H9 (cell line): ENCODE measurements around the gene WDR7. TPM values are rescaled to one million over a fixed set of nuclear protein-coding genes. Genes with fewer than 3 reads are reported as not detected.

Experiments
- DNase-seq: peaks from one replicate; pipeline ENCODE4 v3.0.0-alpha.2; 2017
- H2AFZ ChIP-seq: one replicate; pipeline ENCODE4 v1.6.1; 2013; ENCODE audit warnings: mild to moderate bottlenecking, low read length, control low read depth, moderate library complexity
- H2AK5ac ChIP-seq: 2 replicates; pipeline ENCODE4 v1.6.1; 2013; ENCODE audit warnings: low read length, control low read depth, mixed read lengths; ENCODE audit not compliant: insufficient read length
- H2BK120ac ChIP-seq: one replicate; pipeline ENCODE4 v1.6.1; 2013; ENCODE audit warnings: low read depth, mild to moderate bottlenecking, low read length, control low read depth, inconsistent platforms; ENCODE audit not compliant: poor library complexity, severe bottlenecking
- H2BK12ac ChIP-seq: 2 replicates; pipeline ENCODE4 v1.6.1; 2013; ENCODE audit warnings: low read length, control low read depth, mixed read lengths, low read depth; ENCODE audit not compliant: insufficient read length
- H2BK15ac ChIP-seq: 2 replicates; pipeline ENCODE4 v1.6.1; 2013; ENCODE audit warnings: low read depth, low read length, control low read depth
- H2BK20ac ChIP-seq: one replicate; pipeline ENCODE4 v1.6.1; 2013; ENCODE audit warnings: low read depth, mild to moderate bottlenecking, low read length, control low read depth, inconsistent platforms; ENCODE audit not compliant: poor library complexity, severe bottlenecking
- H2BK5ac ChIP-seq: 2 replicates; pipeline ENCODE4 v1.6.1; 2013; ENCODE audit warnings: low read length, control low read depth, mixed read lengths; ENCODE audit not compliant: insufficient read length
- H3K14ac ChIP-seq: 2 replicates; pipeline ENCODE4 v1.6.1; 2013; ENCODE audit warnings: low read length, control low read depth; ENCODE audit not compliant: insufficient read depth
- H3K18ac ChIP-seq: 2 replicates; pipeline ENCODE4 v1.6.1; 2013; ENCODE audit warnings: low read depth, mild to moderate bottlenecking, mixed read lengths, low read length, control low read depth; ENCODE audit not compliant: insufficient read length
- H3K23ac ChIP-seq: 2 replicates; pipeline ENCODE4 v1.6.1; 2013; ENCODE audit warnings: low read length, control low read depth, mixed read lengths, low read depth; ENCODE audit not compliant: insufficient read length
- H3K23me2 ChIP-seq: 2 replicates; pipeline ENCODE4 v1.6.1; 2013; ENCODE audit warnings: low read depth, mild to moderate bottlenecking, mixed read lengths, low read length, control low read depth; ENCODE audit not compliant: insufficient read length, poor library complexity, severe bottlenecking
- H3K27ac ChIP-seq: 2 replicates; pipeline ENCODE4 v1.5.1; 2013; ENCODE audit warnings: low read length, control low read depth, mixed read lengths, low read depth; ENCODE audit not compliant: insufficient read length
- H3K27me3 ChIP-seq: 2 replicates; pipeline ENCODE4 v1.6.1; 2013; ENCODE audit warnings: low read length, control low read depth, inconsistent platforms; ENCODE audit not compliant: insufficient read depth
- H3K4ac ChIP-seq: 2 replicates; pipeline ENCODE4 v1.6.1; 2013; ENCODE audit warnings: low read depth, mild to moderate bottlenecking, control low read depth, inconsistent platforms, low read length, moderate library complexity
- H3K4me1 ChIP-seq: 2 replicates; pipeline ENCODE4 v1.6.1; 2013; ENCODE audit warnings: low read length, control low read depth, inconsistent platforms; ENCODE audit not compliant: insufficient read depth
- H3K4me2 ChIP-seq: 2 replicates; pipeline ENCODE4 v1.6.1; 2013; ENCODE audit warnings: low read length, control low read depth, mixed read lengths; ENCODE audit not compliant: insufficient read length, insufficient read depth
- H3K56ac ChIP-seq: 2 replicates; pipeline ENCODE4 v1.6.1; 2013; ENCODE audit warnings: low read depth, mild to moderate bottlenecking, mixed read lengths, low read length, control low read depth; ENCODE audit not compliant: insufficient read length
- H3K79me1 ChIP-seq: 2 replicates; pipeline ENCODE4 v1.6.1; 2013; ENCODE audit warnings: low read depth, mild to moderate bottlenecking, moderate library complexity, low read length, control low read depth, inconsistent platforms; ENCODE audit not compliant: insufficient read depth, poor library complexity, severe bottlenecking
- H3K79me2 ChIP-seq: 2 replicates; pipeline ENCODE4 v1.6.1; 2013; ENCODE audit warnings: low read length, control low read depth, inconsistent platforms; ENCODE audit not compliant: insufficient read depth
- H3K9ac ChIP-seq: 2 replicates; pipeline ENCODE4 v1.6.1; 2013; ENCODE audit warnings: low read length, control low read depth, mixed read lengths; ENCODE audit not compliant: insufficient read length; ENCODE audit errors: extremely low read depth
- H3K9me3 ChIP-seq: one replicate; pipeline ENCODE4 v1.6.1; 2013; ENCODE audit warnings: low read depth, low read length, inconsistent platforms; ENCODE audit not compliant: control insufficient read depth
- H3T11ph ChIP-seq: one replicate; pipeline ENCODE4 v1.6.1; 2013; ENCODE audit warnings: mild to moderate bottlenecking, low read length, control low read depth, inconsistent platforms
- H4K20me1 ChIP-seq: one replicate; pipeline ENCODE4 v1.6.1; 2013; ENCODE audit not compliant: control insufficient read depth, insufficient read length, insufficient read depth
- H4K5ac ChIP-seq: 2 replicates; pipeline ENCODE4 v1.6.1; 2013; ENCODE audit warnings: low read depth, mild to moderate bottlenecking, mixed read lengths, low read length, control low read depth; ENCODE audit not compliant: insufficient read length
- H4K8ac ChIP-seq: replicated peaks from 2 replicates; pipeline ENCODE4 v1.6.1; 2013; ENCODE audit warnings: low read length, control low read depth, mixed read lengths, low read depth; ENCODE audit not compliant: insufficient read length
- H4K91ac ChIP-seq: 2 replicates; pipeline ENCODE4 v1.6.1; 2013; ENCODE audit warnings: low read depth, mild to moderate bottlenecking, moderate library complexity, mixed read lengths, low read length, control low read depth; ENCODE audit not compliant: insufficient read length
- H3K27ac Mint-ChIP-seq, 3 experiments: 2 replicates in 2 of 3; 3 replicates in 1 of 3; pipeline ENCODE4 v1.8.0; 2020 to 2021; ENCODE audit warnings: mixed read lengths in 3 of 3, mild to moderate bottlenecking in 1 of 3, moderate library complexity in 1 of 3
- H3K27me3 Mint-ChIP-seq: 2 replicates; pipeline ENCODE4 v1.8.0; 2021; ENCODE audit warnings: low read depth, mild to moderate bottlenecking, moderate library complexity, mixed read lengths
- H3K36me3 Mint-ChIP-seq, 3 experiments: 2 replicates in 2 of 3; 3 replicates in 1 of 3; pipeline ENCODE4 v1.8.0; 2020 to 2021; ENCODE audit warnings: low read depth in 3 of 3, mixed read lengths in 3 of 3; ENCODE audit not compliant: insufficient read depth in 1 of 3
- H3K4me1 Mint-ChIP-seq, 2 experiments: 2 replicates each; pipeline ENCODE4 v1.8.0; 2020; ENCODE audit warnings: mixed read lengths in 2 of 2
- H3K4me3 Mint-ChIP-seq, 2 experiments: 2 replicates in 1 of 2; 3 replicates in 1 of 2; pipeline ENCODE4 v1.8.0; 2020 to 2021; ENCODE audit warnings: mild to moderate bottlenecking in 2 of 2, mixed read lengths in 2 of 2, moderate library complexity in 1 of 2
- H3K9me3 Mint-ChIP-seq, 2 experiments: 2 replicates in 1 of 2; 3 replicates in 1 of 2; pipeline ENCODE4 v1.8.0; 2020; ENCODE audit warnings: mild to moderate bottlenecking in 2 of 2, mixed read lengths in 2 of 2, moderate library complexity in 1 of 2
- WGBS: extraction: QIAGEN DNeasy Blood & Tissue Kit; methylation state at CpG from one replicate; pipeline ENCODE4 v1.1.7; 2013; ENCODE audit warnings: missing lambda C conversion rate, low lambda C conversion rate, mixed read lengths; ENCODE audit not compliant: insufficient read length; ENCODE audit errors: extremely low coverage; 5-methylcytosine and 5-hydroxymethylcytosine counted together
- total RNA-seq: library from RNA; stranded (reverse); gene quantifications from 2 replicates; pipeline ENCODE4 v1.2.1, GENCODE V29; 2021
- TF ChIP-seq, protein P1 (sequence below): fragments of 200-600 bp; sonication (generic); conservative IDR thresholded peaks from 3 replicates; pipeline ENCODE4 v1.8.0; 2021; ENCODE audit warnings: antibody characterized with exemption, mild to moderate bottlenecking

WDR7 gene
- total RNA-seq, 1 experiment from 2014 or later = 14.8 TPM

GRCh38 chr18:56775701-56776100 lies 124.5 kb downstream of the WDR7 start:
- no peak for DNase-seq
- Mint-ChIP-seq H3K9me3 (no peaks in the 10 kb centered on the region), H3K36me3 (no peaks in the 10 kb centered on the region), H3K27ac (no peak overlapping the region), H3K4me3 (no peak overlapping the region), H3K4me1 (no peaks in the 10 kb centered on the region), H3K27me3 (no peaks in the 10 kb centered on the region)
- no peak overlapping the region for H3K23ac ChIP-seq
- no peak overlapping the region for H3K27ac ChIP-seq
- no peaks in the 10 kb centered on the region for H4K20me1 ChIP-seq
- no peak overlapping the region for H4K8ac ChIP-seq
- no peaks in the 10 kb centered on the region for H3K23me2 ChIP-seq
- no peak overlapping the region for H4K91ac ChIP-seq
- H3K79me1 ChIP-seq = no peaks in the 10 kb centered on the region
- H2AFZ ChIP-seq = no peak overlapping the region
- no CpG with 5 or more reads among the region's 6 CpGs for WGBS
- TF ChIP-seq, protein P1, sequence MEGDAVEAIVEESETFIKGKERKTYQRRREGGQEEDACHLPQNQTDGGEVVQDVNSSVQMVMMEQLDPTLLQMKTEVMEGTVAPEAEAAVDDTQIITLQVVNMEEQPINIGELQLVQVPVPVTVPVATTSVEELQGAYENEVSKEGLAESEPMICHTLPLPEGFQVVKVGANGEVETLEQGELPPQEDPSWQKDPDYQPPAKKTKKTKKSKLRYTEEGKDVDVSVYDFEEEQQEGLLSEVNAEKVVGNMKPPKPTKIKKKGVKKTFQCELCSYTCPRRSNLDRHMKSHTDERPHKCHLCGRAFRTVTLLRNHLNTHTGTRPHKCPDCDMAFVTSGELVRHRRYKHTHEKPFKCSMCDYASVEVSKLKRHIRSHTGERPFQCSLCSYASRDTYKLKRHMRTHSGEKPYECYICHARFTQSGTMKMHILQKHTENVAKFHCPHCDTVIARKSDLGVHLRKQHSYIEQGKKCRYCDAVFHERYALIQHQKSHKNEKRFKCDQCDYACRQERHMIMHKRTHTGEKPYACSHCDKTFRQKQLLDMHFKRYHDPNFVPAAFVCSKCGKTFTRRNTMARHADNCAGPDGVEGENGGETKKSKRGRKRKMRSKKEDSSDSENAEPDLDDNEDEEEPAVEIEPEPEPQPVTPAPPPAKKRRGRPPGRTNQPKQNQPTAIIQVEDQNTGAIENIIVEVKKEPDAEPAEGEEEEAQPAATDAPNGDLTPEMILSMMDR = no peak
- H2AK5ac ChIP-seq = no peak overlapping the region
- no peak overlapping the region for H3K14ac ChIP-seq
- no peaks in the 10 kb centered on the region for H3K4me1 ChIP-seq
- no peak overlapping the region for H3K18ac ChIP-seq
- no peak overlapping the region for H3K56ac ChIP-seq
- H3K9me3 ChIP-seq = no peaks in the 10 kb centered on the region
- no peak overlapping the region for H3K4ac ChIP-seq
- H2BK5ac ChIP-seq = no peak overlapping the region
- no peak overlapping the region for H2BK12ac ChIP-seq
- H3T11ph ChIP-seq = no peak overlapping the region
- H2BK15ac ChIP-seq = no peak overlapping the region
- H4K5ac ChIP-seq = no peak overlapping the region
- no peak overlapping the region for H2BK120ac ChIP-seq
- H2BK20ac ChIP-seq = no peak overlapping the region
- no peaks in the 10 kb centered on the region for H3K79me2 ChIP-seq
- no peaks in the 10 kb centered on the region for H3K27me3 ChIP-seq
- no peak overlapping the region for H3K4me2 ChIP-seq
- no peak overlapping the region for H3K9ac ChIP-seq
